GM18870 (cell line): ENCODE measurements around the gene CLIC1.

Experiments
- ATAC-seq: cut with Tn5 transposase; IDR thresholded peaks from one replicate; pipeline ENCODE4 v1.9.1; 2021; ENCODE audit warnings: moderate library complexity; ENCODE audit not compliant: unreplicated experiment

The CLIC1 gene

DNA sequence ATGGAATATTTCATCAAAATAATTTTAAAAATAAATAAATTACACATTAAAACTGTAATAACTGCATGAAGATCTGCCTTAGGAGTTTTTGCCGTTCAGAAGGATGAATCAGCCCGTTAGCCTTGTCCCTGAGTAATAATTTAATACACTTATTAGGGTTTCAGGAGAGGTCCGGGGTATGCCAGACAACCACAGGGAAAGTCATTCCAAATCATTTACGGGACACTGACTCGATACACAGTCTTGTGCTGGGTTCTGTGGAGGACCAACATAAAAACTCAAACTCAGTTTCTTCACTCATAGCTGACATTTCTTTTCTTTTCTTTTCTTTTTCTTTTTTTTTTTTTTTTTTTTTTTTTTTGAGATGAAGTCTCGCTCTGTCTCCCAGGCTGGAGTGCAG is 30.4 kb downstream of the CLIC1 start:
- ATAC-seq, result no peak

DNA sequence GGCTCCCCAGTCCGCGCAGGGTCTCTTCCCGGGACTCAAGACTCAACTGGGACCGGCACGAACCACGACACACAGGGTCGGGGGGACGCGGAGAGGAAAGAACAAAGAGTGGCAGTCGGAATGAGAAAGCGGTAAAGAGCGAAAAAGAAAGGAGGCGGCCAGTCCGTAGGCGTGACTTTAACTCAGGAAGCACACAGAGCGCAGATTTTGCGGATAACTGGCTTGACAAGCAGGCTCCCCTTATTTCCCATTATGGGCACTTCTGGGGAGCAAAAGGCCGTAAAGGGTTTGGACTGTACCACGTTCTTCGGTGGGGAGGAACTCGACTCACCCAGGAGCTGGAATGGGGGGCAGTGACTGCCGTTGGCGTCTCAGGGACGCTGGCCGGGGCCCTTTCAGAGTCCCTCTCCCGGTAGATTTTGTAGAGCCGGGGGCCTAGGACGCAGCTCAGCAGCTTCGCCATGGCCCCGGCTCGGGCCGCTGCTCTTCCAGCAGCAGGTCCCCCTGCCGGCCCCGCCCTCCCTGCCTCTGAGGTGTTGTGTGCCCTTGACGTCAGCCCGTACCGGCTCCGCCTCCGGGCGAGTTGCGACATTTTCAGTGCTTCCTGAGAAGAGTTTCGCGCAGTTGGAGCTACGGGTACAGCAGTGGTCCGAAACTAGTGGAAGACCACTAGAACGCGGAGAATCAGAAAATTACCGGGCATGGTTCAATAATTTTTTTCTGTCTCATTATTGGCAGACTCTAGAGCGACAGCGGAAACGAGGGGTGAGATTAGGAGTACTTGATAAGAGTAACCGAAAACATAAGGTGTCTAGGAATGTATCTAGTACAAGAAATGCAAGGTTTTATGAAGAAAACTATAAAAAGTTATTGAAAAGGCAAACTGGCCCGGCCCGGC is 33.3 kb downstream of the CLIC1 start, which contains the start of gene ABHD16A:
Gene ABHD16A, minus strand, starts transcription at position 506 of the 898 bp plus-strand sequence. Its CDS starts 43 bp downstream, at position 463.
- peak; percentile 64 for ATAC-seq

DNA sequence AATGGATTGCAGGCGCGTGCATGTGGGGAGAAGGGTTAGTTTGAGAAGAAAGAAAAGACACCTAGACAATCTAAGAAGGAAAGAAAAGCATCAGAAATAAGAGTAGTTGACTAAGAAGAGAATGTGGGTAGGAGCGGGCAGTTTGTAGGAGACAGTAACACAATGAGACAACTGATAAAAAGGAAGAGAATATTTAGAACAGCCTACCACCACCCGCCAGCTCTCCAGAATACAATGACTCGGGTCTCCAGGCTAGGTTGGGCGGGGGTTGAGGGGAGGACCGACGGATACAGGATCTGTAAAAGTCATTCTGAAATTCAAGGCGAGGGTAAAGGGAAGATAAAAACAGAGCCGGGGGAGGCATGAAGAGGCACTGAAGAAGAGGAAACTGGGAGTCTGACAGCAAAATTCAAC is 33.9 kb downstream of the CLIC1 start:
- ATAC-seq, result no peak

DNA sequence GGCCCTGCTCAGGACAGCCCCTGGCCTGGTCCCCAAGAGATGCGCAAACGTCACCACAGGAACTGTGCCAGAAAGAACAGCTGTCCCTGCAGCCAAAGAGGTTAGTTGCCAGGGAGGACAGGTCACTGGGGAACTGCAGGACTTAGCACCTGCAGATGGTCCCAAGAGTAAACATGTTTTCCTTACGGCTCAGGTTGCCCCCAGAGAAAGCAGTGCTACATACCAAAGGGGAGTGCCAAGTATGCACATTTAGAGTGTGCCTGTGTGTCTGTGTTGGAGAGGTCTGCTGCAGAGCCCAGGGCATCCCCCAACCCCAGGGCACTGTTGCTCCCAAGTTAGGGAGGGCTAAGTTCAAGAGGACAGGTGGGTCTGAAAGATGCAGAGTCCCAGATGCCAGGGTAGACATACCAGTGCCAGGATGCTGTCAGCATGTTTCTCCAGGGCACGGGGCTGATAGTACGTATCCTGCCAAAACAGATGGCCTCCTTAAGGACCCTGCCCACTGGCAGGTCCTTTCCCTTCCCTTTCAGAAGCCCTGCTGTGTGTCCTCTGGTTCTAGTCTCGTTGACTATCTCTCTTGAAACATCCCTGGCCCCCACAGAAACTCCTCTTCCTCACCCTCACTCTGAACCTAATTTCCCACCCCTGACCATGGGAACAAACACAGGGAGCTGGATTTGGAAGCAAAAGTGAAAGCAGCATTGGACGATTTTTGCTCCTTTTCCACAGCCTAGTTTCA is 34.5 kb downstream of the CLIC1 start:
- no peak for ATAC-seq

DNA sequence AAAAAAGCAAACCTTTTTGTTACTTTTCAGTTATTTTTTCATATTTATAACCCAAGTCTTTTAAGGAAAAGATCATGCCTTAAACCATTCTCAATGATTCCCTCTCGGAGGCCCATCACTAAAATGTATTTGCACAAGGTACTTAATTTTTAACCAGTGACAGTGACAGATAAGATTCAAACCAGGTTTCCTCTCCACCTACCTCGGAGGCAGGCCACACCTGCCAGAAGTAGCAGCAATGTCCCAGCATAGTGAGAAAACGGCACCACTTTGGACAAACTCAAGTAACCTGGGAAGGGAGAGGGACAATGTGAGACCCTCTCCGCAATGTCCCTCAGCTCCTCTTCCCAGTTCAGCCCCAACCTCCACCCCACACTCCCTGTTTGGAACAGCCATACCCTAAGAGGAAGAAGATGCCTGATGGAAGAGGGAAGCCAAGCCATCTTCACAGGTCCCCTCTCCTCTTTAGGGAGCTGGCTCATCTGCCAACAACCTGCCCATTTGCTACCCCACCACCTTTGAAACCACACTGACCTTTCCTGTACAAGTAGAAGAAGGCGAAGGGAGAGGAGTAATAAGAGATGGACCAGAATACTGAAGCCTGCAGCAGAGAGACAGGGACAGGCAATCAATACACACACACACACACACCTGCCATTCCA is 35.5 kb downstream of the CLIC1 start:
- ATAC-seq, result no peak

DNA sequence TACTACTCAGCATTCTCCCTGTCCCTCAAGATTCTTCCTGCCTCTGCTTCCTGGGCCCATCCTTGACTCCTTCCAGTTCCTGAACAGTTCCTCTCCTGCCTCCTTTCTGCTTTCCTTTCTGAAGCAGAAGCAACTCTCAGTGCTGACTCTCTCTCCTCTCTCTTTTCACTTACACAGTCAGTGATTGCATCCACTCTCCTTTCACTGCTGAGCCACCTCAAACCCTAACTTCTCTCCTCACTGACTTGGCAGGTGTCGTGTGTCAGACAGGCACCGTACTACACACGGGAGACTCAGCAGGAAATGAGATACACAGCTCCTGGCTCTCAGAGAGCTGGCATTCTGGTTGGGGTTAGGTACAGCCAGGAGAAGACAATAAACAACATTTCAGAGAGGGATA is 38.8 kb downstream of the CLIC1 start:
- ATAC-seq, result no peak

DNA sequence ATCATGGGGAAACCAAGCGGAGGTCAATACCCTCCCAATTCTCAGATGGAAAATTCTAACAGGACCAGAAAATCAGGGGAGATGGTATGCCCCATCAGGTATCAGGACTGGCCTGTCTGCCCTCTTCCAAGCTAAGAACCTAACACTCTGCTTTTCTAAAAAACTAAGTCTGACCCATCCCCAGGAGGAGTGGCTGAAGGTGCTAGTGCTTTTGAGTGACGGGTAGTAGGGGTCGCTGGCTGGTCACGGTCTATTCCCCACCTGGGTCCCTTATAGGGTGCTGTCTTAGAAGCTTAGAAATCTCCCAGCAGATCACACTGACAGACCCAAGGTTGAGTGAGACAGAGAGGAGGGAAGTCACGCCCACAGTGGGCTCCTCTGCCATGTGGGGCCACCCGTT is 42.8 kb downstream of the CLIC1 start:
- no peak for ATAC-seq

DNA sequence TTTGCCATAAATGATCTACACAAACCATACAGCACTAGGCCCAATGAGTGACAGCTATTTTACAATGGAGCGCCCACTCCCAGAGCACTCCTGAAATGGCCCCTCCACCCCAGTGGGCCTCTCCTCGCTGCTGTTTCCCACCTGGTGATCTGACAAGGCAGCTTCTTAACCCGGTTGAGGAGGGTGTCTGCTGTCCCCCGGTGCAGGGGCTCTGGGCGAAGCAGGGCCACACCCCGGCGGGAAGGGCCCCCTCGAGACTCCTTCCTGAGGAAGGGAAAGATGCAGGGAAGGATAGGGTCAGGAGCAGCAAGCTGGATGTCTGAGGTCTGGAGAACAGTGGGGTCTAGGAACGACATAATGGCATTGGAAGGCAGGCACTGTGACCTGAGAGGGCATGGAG is 43.4 kb downstream of the CLIC1 start:
- ATAC-seq, result no peak

DNA sequence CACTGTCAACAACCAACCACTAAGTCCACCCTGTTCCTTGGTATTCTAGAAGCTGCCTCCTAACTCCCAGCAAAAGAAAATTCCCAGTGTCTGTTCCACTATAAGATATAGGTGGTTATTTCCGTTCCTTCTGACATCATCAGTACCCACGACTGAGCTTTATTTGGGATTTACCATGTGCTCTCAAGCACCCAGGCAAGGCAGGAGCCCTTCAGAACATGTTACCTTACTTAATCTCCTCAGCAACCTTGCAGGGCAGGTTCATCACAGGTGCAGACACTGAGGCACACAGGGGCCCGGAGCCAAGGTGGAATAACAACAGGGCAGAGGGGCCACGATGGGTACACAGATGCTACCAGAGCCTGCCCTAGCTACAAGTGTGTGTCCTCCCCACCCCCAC is 44.0 kb downstream of the CLIC1 start:
- ATAC-seq, result no peak

DNA sequence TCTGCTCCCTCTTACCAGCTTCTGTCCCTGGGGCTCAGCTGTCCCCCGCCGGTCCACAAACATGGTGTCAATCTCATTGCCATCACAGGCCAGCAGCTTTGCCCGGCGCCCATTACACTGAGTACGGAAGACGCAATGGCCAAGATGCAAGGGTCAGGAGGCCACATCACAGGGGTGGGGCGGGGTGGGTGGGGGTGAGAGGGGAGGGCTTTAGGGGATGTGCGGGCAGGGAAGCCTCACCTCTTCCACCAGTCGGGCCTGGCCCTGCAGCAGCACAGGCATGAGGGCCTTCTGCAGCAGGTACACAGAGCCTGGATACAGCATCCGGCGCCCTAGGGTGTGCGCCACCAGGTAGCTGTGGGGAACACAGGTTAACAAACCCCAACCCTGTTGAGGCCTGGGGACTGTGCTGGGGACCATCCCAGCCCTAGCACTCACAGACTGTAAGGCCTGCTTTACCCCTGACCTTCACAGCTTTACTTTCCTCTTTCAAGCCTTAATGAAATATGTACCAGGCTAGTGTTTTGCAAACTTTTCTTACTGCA is 44.7 kb downstream of the CLIC1 start:
- no peak for ATAC-seq

DNA sequence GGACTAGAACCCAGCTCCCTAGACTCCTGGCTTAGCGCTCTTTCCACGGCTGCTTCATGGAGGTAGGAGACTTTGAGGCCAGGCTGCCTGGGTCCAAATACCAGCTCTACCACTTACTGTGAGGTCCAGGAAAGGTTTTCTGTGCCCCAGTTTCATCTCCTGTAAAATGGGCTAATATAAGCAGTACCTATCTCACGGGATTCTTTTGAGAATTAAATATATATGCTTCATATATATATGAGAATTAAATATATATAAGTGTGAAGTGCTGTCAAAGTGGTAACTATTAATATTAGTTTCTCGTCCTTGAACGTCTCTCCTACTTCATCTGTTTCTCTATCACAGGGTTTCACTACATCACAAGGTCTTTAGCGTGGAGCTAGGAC is 45.3 kb downstream of the CLIC1 start:
- ATAC-seq, result no peak

DNA sequence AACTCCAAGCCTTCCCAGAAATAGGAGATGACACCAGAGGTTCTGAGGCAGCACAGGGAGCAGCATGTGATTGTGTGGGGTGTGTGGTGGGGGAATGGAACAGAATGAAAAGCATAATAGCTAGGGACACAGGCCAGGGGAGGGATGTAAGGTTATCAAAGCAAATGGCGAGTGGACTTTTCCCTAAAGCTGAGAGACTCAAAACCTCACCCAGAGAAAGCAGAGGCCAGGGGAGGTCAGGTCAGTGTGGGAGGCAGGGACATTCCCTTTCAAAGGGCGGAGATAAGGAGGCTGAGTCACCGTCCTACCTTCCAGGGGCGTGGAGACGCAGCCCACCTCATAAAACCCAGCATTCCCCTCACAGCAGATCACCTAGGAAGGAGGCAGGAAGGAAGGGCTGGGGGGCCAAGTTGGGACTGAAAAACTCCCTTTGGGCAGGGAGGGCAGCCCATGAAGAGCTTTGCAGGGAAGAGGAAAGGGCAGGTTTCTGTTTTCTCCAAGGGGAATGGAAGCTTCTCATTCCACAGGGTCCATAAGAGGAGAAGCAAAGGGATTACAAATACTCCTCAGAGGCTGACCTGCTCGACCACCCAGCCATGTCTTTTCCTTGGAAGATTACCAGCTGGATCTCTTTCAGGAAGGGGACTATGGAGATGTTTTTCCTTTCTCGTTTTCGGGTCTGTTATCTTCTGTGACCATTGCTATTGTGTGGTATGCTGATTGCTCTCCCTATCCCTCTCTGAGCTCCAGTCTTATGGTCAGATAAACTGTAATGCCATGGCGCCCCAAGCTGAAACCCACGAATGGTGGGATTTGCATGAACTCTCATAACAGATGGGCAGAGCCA is 45.9 kb downstream of the CLIC1 start:
- no peak for ATAC-seq

DNA sequence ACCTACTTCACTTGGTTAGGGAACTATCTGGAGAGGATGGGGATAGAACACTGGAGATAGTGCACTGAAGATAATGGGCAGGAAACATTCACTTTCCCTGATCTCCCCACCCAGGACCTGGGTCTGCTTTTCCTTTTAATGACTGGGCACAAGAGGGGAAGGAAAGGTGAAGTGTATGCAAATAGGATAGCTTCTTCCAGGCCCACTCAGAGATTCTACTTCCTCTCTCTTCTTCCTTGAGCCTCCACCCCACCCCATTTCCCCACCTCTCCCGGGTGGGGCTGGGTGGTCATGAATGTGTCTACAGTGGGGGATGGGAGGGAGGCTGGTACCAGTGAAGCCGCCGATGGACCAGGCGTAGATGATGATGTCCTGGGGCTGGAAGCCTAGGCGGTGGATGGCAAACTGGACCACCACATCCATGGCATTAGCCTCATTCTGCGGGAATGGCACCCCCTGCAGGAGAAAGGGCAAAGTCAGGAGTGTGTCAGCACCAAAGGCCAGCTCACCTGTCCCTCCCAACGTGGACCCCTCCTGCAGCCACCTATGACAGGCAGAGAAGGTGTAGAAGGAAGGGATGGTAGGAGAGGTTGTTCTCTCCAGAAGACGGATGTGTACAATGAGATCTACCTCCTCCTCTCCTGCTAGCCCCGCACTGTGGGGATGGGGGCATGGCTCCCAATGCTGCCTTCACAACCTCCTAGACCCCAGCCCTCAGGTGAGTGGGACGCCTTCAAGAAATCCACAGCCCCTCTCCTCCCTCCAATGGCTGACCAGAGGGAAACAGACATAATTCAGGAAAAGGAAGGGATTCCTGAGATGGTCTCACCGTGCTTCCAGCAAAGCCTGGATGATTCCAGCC is 46.9 kb downstream of the CLIC1 start:
- no peak for ATAC-seq

DNA sequence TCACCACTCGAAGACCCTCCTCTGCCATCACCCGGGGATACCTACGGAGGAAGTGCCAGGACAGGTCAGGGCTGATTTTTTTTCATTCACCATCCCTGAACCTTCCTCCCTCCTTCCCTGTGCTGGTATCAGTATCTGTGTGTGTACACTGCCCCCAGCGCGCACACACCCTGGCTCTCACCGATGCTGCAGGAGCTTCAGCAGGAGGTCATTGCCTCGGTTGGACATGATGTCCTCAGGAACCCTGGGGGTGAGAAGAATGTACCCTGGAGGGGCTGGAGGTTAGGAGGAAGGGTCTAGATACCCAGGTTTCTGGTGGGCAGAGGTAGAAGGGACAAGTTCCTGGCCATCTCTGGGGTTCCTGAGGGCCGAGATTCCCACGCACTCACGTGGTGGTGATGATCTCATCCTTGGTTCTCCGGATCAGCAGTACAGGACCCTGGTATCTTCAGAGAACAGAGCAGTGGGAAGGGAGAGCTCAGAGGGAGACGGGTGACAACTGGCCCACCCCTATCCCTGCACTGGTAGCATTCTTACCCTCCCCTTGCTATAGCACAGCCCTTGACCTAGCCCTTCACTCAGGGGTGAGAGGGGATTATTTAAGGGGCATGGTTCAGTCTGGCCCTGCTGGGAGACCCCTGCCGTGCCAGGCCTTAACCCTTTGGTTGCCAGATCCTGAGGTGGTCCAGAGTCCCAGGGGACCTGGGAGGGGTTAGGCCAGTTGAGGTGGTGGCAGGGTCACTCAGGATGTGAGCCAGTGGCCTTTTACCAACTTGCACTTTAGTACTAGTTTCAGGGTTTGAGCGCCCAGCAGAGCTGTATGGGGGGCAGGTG is 48.3 kb downstream of the CLIC1 start:
- ATAC-seq, result no peak

DNA sequence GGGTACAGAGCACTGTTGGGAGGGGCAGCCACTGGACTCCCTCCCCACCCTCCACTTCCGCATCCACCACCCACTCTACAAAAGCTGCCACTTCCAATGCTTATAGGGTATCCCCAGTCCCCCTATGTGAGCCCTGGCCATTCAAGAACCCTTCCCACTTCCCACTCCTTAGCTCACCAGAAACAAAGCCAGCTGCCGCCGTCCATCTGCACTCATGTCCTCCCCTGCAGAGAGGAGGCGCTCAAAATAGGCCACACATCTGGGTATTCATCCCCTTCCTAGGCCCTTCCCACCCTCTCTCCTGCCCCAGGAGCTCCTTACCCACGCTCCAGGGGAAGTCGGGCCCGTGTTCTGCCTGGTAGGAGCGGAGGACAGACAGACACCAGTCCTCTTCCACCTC is 49.0 kb downstream of the CLIC1 start:
- ATAC-seq, result no peak

DNA sequence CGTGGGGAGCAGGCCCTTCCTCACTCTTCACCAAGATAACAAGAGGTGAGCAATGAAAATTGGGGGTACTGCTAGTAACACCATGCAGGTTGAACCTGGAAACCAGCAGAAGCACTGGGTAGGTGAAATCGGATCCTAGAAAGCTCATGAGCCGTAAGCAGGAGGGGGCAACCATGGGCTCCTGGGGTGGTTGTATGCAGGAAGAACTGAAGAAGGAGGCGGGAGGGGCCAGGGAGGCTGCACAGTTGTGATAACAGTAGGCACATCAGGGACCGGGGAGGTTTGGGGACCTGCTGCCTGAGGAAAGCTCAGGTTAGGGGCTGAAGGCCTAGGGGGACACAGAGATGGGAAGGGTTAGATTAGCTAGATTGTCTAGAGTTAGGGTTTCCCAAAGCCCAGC is 49.8 kb downstream of the CLIC1 start:
- ATAC-seq, result no peak

DNA sequence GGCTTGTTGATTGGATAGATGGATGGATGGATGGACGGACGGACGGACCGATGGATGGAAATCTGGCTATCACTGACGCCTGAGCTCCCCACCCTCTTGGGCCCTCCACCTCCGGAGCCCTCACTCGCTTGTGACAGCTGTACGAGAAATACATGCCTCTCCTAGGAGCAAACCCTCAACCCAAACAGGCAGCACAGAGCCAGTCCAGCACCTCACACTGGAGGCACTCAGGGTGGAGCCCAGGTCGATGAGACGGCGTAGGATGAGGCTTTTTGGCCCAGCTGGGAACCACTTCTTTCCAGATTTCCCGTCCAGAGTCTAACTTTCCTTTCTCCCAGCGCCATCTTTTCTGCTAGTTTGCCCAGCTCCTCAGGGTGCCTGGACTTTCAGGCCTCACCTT is 52.7 kb downstream of the CLIC1 start:
- ATAC-seq, result no peak

DNA sequence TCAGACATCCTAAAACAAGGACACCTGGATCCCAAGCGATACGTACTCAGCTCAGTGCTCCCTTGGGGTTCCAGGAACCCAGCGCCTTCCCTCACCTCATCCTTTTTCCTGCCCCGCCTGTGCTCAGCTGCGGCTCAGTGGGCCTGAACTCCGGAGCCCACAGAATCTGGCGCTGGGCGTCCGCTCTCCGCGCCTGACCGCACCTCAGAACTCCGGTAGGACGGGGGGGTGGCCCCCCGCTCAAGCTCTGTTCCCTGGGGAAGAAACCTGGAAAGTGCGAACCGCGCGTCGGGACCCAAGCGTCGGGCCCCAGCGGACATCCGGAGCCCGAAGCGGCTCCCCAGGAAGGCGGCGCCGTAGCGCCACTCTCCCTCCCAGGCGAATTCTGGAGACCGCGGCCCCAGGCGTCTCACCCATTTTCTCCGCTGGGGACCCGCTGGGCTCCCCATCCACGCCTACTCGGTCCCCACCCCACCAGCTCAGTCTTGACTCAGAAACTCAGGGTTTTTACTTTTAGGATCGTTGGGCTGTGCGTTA is 55.1 kb downstream of the CLIC1 start:
- ATAC-seq, result no peak
